ES-I3 (cell line): ENCODE results near the gene MAPK6.
"Not testable (repeated sequence)": the region's sequence is repeated elsewhere in the genome, so short reads cannot be mapped to it uniquely, and the experiment has no call there.

Source experiments
- H3K36me3 ChIP-seq: 2 replicates; pipeline ENCODE4 v1.6.1; 2013; ENCODE audit warnings: mild to moderate bottlenecking, low read length, control low read depth, moderate library complexity; ENCODE audit not compliant: insufficient read depth
- H3K4me1 ChIP-seq: 2 replicates; pipeline ENCODE4 v1.6.1; 2013; ENCODE audit warnings: mild to moderate bottlenecking, control low read depth, low read length; ENCODE audit not compliant: insufficient read depth
- H3K9ac ChIP-seq: 2 replicates; pipeline ENCODE4 v1.6.1; 2013; ENCODE audit warnings: low read depth, mild to moderate bottlenecking, low read length, moderate library complexity
- H3K9me3 ChIP-seq: 2 replicates; pipeline ENCODE4 v1.6.1; 2013; ENCODE audit warnings: mild to moderate bottlenecking, low read length, moderate library complexity; ENCODE audit not compliant: control insufficient read depth, insufficient read depth

The MAPK6 gene

GRCh38 chr15:52018693-52019393 lies at the start of gene MAPK6:
Gene MAPK6, plus strand, starts transcription at chr15:52019219. Its CDS starts 27,242 bp downstream, at chr15:52046461.
- H3K9me3 ChIP-seq = no peaks in the 10 kb centered on the region
- peaks cover 16% of the 10 kb centered on the region for H3K4me1 ChIP-seq
- no peaks in the 10 kb centered on the region for H3K36me3 ChIP-seq

GRCh38 chr15:51969728-51970127 lies 49.3 kb upstream of the MAPK6 start:
- peaks cover 4% of the 10 kb centered on the region; the same call in 1 of the 2 replicates for H3K4me1 ChIP-seq
- no peak overlapping the region for H3K9ac ChIP-seq
- peaks cover 9% of the 10 kb centered on the region; the same call in 1 of the 2 replicates for H3K36me3 ChIP-seq
- no peaks in the 10 kb centered on the region for H3K9me3 ChIP-seq

More at GRCh38 chr15:52018693-52019393, at the start of gene MAPK6:
- H3K9ac ChIP-seq = peak within 1 kb of the TSS; percentile 93

GRCh38 chr15:51970132-51970817 lies 48.7 kb upstream of the MAPK6 start:
- H3K9ac ChIP-seq = peak overlapping the region; percentile 77; the same call in 1 of the 2 replicates
- H3K9me3 ChIP-seq = no peaks in the 10 kb centered on the region
- H3K4me1 ChIP-seq = peaks cover 4% of the 10 kb centered on the region; the same call in 1 of the 2 replicates
- peaks cover 9% of the 10 kb centered on the region; the same call in 1 of the 2 replicates for H3K36me3 ChIP-seq

GRCh38 chr15:51971032-51971374 lies 48.0 kb upstream of the MAPK6 start:
- 0 out of 2 replicates have a peak, but pooled peaks cover 4% of the 10 kb centered on the region for H3K36me3 ChIP-seq
- no peaks in the 10 kb centered on the region for H3K9me3 ChIP-seq
- H3K4me1 ChIP-seq = peaks cover 4% of the 10 kb centered on the region; the same call in 1 of the 2 replicates
- peak overlapping the region; percentile 77 for H3K9ac ChIP-seq

- Histone ChIP-seq H3K36me3 (0 out of 2 replicates have a peak, but pooled peaks cover 3% of the 10 kb centered on the region), H3K9me3 (no peaks in the 10 kb centered on the region), H3K4me1 (peaks cover 4% of the 10 kb centered on the region; the same call in 1 of the 2 replicates)
Measured at GRCh38 chr15:51971375-51972133, 47.5 kb upstream of the MAPK6 start, which contains the start of gene LEO1. Gene LEO1, minus strand, starts transcription at chr15:51971778. Its CDS starts 33 bp downstream, at chr15:51971745.

GRCh38 chr15:51973220-51973619 lies 45.8 kb upstream of the MAPK6 start:
- H3K9me3 ChIP-seq = no peaks in the 10 kb centered on the region
- peaks cover 4% of the 10 kb centered on the region; the same call in 1 of the 2 replicates for H3K4me1 ChIP-seq
- H3K36me3 ChIP-seq = 0 out of 2 replicates have a peak, but pooled peaks cover 3% of the 10 kb centered on the region
- H3K9ac ChIP-seq = no peak overlapping the region

More at GRCh38 chr15:51971375-51972133, 47.5 kb upstream of the MAPK6 start, which contains the start of gene LEO1:
- H3K9ac ChIP-seq = peak within 1 kb of the TSS; percentile 77

GRCh38 chr15:51973775-51974174 lies 45.2 kb upstream of the MAPK6 start:
- Histone ChIP-seq H3K36me3 (0 out of 2 replicates have a peak, but pooled peaks cover 3% of the 10 kb centered on the region), H3K9me3 (no peaks in the 10 kb centered on the region), H3K4me1 (peaks cover 4% of the 10 kb centered on the region; the same call in 1 of the 2 replicates), H3K9ac (no peak overlapping the region)

- H3K4me1 ChIP-seq = peaks cover 9% of the 10 kb centered on the region; the same call in 1 of the 2 replicates
- H3K9me3 ChIP-seq = no peaks in the 10 kb centered on the region
- H3K9ac ChIP-seq = no peak overlapping the region
- H3K36me3 ChIP-seq = no peaks in the 10 kb centered on the region
Measured at GRCh38 chr15:51982013-51982769, 36.8 kb upstream of the MAPK6 start.

GRCh38 chr15:51982770-51983103 lies 36.3 kb upstream of the MAPK6 start:
- peaks cover 9% of the 10 kb centered on the region; the same call in 1 of the 2 replicates for H3K4me1 ChIP-seq
- no peak overlapping the region for H3K9ac ChIP-seq

GRCh38 chr15:51991141-51991540 lies 27.9 kb upstream of the MAPK6 start:
- Histone ChIP-seq H3K9me3 (no peaks in the 10 kb centered on the region), H3K9ac (no peak overlapping the region), H3K4me1 (no peaks in the 10 kb centered on the region), H3K36me3 (no peaks in the 10 kb centered on the region)

More at GRCh38 chr15:51982770-51983103, 36.3 kb upstream of the MAPK6 start:
- Histone ChIP-seq H3K9me3 (no peaks in the 10 kb centered on the region), H3K36me3 (no peaks in the 10 kb centered on the region)

- Histone ChIP-seq H3K9me3 (no peaks in the 10 kb centered on the region), H3K36me3 (no peaks in the 10 kb centered on the region), H3K9ac (no peak overlapping the region), H3K4me1 (no peaks in the 10 kb centered on the region)
Measured at GRCh38 chr15:51992953-51993352, 26.1 kb upstream of the MAPK6 start.

GRCh38 chr15:52002351-52002750 lies 16.7 kb upstream of the MAPK6 start:
- H3K4me1 ChIP-seq = no peaks in the 10 kb centered on the region
- H3K36me3 ChIP-seq = no peaks in the 10 kb centered on the region
- no peaks in the 10 kb centered on the region for H3K9me3 ChIP-seq
- H3K9ac ChIP-seq = no peak overlapping the region

GRCh38 chr15:52003089-52003488 lies 15.9 kb upstream of the MAPK6 start:
- not testable (repeated sequence) for H3K4me1 ChIP-seq, H3K9ac ChIP-seq, H3K36me3 ChIP-seq, H3K9me3 ChIP-seq
